GM15510 (cell line): ENCODE data around the gene NTM.

Experiments used
- POLR2A ChIP-seq: IDR thresholded peaks from 3 replicates; pipeline ENCODE4 v1.6.1; 2011; ENCODE audit warnings: borderline replicate concordance; ENCODE audit not compliant: insufficient read length; ENCODE audit errors: extremely low read depth

The NTM gene

DNA sequence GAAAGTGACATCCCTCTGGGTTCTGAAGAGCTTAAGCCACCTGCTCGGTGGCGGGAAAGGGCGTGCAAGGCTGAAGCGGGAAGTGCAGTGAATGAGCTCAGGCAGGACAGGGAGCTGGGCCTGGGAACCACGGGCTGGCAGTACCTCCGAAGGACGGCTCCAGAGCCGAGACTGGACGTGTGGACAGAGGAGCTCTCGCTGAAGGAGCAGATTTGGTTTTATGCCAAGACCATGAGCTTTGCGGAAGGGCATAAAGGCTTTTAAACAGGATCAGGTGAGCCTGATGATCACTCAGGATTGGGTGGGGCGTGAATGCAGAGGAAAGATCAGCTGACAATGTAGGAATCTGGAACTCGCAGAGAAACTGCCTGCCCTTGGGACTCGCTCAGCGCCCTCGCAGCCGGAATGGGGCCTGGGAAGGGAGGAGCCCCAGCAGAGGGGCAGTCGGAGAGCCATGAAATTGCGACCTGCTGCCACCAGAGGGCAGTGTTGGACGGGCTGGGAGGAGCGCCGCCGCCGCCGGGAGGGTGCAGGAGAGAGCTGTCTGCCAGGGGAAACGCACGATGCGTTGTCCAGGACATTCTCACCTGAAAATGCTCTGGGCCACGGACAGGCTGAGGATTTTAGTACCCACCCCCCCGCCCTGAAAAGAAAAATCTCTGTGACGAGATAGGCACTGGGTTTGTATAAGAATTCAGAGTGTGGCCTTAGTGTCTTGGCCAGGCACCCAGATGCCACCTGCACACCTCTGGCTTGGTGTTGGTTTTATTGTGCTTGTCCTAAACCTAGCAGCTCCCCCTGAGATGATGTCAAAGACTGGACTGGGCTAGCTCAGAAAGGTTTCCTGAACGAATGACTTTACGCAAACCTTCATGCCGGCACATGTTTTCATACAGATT is 324.4 kb downstream of the NTM start:
- TF ChIP-seq POLR2A, result no peak

DNA sequence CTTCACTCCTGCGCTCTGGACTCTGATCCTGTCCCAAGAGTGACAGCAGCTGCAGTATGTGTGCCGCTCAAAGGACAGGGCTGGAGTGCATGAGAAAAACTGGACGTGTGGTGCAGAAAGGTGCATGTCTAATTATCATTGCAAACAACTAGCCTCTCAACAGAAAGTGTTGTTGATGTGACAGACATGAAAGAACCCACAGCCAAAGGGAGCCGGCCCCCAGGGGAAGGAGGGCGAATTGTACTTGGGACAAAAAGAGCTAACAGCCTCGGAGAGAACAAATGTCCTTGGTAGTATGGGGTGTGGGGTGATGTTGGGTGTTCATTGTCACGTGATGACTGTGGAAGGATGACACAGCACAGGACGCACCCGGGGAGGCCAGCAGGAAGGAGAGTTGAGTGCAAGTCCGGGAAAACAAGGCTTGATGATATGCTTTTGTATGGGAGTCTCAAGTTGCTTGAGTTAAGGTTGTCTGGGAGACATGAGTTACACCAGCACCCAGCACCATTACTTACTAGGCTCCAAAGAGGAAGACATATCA is 325.5 kb downstream of the NTM start:
- TF ChIP-seq POLR2A, result no peak

DNA sequence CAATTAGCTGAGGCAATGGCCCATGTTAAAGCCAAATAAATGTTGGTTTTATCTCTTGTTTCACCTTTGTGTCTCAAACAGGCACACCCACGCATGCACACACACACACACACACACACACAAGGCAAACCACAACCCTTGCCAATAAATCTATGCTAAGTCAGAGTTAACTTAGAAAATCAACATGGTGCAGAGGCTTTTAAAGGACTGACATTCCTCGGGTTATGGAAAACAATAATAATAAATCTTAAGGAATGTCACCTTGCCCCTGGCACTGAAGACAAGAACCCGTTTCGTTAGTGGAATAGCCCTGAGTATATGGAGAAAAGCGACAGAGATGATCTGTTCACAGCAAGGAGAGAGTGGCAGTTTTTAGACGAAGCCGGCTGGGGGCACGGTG is 326.3 kb downstream of the NTM start:
- no peak for TF ChIP-seq POLR2A

DNA sequence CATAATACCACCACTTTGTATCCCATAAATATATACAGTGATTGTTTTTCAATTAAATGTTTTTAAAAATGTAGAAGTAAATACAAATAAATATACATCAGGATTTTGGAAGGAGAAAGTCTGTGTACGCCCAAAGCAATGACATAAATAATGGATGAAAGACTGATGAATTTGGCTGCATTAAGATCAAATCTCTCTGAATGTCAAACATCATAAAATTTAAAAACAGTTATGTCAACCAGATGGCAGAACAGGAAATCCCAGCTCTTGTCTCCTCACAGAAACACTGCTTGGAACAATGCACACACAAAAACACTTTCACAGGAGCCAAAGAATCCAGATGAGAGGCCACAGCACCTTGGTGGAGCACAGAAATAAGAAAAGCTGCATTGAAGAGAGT is 332.9 kb downstream of the NTM start:
- TF ChIP-seq POLR2A, result no peak

DNA sequence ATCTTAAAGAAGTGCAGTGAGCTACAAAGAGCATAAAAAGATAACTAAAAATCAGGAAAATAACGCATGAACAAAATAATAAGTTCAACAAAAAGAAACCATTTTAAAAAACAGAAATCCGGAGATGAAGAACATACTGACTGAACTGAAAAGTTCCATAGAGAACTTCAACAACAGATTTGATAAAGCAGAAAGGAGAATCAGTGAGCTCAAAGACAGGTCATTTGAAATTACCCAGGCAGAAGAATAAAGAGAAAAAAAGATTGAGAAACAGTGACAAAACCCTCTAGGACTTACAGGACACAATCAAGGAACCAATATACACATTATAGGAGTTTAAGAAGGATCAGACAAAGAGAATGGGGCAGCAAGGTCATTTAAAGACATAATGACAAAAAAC is 334.3 kb downstream of the NTM start:
- no peak for TF ChIP-seq POLR2A

DNA sequence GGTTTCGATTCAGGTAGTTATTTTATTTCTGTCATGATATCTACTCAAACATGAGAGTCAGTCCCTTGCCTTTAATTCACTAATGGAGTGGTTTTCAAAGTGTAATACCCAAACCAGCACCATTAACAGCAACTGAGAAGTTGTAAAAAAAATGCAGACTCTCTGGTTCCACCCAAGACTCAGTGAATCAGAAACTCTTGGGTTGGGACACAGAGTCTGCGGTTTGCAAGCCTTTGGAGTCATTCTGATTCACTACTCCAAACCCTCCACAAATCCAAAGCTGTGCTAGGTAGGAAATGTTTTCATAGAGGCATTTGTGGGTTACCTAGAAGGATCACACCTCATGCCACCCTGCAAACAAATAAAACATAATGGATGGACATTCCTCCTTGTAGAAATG is 340.1 kb downstream of the NTM start:
- TF ChIP-seq POLR2A, result no peak

DNA sequence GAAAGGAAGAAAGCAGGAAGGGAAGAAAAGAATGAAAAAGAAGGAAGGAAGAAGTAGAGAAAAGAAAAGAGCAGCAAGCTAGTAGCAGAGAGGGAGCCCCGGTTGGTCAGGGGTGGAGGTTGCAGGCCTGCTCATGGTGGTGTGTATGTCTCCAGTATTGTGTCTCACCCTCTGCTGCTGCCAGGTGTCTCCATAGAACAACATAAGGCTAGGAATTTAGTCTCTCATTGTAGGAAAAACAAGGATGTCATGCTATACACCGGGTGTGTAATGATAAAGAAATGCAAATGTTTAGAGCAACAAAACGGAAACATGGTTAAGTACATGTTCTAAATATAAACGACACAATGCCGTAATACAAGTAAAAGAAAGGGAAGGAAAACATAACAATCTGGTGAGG is 342.5 kb downstream of the NTM start:
- no peak for TF ChIP-seq POLR2A

DNA sequence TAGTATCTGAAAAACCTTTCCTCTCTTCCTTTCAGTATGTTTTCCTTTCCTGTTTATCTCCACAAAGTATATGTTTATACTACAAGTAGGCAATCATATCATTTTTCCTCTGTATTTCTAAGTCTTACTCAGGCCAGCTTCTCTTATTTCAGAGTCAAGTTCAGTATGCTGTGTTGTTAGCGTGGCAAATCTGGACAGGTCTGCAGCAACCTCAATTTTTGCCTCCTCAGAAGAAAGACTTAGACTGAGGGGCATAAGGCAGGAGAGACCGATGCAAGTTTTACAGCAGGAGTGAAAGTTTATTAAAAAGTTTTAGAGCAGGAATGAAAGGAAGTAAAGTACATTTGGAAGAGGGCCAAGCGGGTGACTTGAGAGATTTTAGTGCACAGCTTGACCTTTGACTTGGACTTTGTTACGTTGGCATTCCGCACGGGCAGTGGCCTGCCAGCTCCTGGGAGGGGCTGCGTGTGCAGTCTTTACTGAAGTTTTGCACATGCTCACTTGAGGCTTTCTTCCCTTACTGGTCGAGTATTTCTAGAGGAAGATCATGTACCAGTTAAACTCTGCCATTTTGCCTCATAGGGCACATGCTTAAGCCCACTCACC is 343.2 kb downstream of the NTM start:
- TF ChIP-seq POLR2A, result no peak

DNA sequence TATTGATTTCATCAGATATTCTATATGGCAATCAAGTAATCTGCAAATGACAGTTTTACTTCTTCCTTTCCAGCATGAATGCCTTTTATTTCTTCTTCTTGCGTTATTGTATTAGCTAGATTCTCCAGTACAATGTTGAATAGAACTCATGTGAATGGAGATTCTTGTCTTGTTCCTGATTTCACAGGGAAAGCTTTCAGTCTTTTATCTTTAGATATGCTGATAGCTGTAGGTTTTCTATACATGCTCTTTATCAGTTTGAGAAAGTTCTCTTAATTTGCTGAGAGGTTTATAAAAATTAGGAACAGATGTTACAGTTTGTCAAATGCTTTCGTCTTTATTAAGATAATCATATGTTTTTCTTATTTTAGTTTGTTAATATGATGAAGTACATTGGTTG is 347.2 kb downstream of the NTM start:
- no peak for TF ChIP-seq POLR2A

DNA sequence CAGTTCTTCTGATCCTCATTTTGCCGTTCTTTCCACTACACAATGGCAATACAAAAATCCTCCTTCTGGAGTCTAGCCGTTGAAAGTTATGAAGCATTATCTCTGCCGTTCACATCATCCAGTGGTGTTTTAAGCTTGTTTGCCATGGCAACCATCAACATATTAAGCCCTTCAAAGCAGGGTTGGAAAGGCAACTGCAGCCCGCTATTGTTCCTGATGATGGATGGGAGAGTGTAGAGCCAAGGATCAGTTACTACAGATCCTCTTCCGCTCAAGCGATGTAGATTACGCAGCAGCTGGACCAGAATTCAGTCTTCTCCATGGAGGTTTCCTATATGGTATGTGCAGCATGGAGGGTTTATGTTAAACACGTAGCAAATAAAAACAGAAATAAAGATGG is 352.7 kb downstream of the NTM start:
- no peak for TF ChIP-seq POLR2A

DNA sequence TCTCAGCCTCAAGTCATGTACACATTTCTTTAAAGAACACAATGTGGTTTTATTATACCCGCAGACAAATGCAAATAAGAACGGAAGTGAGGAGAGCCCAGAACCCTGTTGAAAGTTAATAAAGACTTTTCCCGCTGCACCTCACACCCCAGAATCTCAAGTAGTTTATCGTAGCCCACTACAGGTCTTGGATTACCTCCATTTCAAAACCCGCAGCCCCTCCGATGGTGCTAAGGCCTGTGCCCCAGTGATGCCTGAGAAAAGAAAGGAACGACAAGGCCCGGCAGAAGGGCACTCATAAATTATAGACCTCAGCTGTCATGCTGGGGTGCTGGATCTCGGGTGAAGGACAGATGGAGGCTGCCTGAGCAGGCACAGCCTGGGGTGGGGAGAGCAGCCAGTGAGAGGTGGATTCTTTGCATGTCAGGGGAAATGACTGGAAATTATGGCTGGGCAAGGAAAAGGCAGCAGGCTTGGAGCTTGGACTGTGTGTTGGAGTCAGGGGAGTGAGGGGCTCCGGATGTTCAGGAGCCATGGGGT is 354.1 kb downstream of the NTM start:
- TF ChIP-seq POLR2A, result no peak

DNA sequence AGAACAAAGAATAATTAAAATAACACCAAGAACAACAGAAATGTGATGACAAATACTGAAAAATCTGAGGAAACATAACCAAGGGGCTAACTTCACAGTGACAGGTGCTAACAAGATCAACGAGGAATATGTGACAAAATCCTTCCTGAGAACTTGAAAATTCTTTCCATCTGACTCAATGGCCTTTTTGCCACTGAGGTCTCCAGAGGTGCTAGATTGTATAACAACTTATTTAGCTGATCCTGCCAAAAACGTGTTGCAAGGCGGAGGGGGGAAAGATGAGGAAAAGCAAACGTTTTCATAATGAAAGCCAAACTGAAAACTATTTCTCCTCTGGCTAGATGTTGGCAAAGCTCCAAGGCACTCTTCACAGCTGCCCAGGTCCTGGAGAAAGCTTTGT is 364.5 kb downstream of the NTM start:
- no peak for TF ChIP-seq POLR2A

DNA sequence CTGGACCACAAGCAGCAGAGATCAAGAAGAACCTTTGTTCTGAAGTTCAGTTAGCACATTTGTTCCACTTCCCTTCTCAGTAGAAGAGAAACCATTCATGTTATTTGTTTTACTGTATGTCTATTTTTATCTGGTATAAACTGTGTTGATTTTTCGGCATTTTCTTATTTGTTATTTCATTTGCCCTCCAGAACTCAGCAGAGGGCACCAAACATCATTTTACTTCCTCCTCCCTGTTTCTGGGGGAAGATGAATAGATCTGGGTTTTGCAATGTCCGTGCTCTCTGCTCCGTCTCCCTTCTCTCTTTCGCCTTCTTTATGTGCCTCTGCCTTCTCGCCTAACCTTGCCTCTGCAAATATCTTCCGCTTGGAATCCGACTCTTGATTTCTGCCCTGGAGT is 366.9 kb downstream of the NTM start:
- TF ChIP-seq POLR2A, result no peak

DNA sequence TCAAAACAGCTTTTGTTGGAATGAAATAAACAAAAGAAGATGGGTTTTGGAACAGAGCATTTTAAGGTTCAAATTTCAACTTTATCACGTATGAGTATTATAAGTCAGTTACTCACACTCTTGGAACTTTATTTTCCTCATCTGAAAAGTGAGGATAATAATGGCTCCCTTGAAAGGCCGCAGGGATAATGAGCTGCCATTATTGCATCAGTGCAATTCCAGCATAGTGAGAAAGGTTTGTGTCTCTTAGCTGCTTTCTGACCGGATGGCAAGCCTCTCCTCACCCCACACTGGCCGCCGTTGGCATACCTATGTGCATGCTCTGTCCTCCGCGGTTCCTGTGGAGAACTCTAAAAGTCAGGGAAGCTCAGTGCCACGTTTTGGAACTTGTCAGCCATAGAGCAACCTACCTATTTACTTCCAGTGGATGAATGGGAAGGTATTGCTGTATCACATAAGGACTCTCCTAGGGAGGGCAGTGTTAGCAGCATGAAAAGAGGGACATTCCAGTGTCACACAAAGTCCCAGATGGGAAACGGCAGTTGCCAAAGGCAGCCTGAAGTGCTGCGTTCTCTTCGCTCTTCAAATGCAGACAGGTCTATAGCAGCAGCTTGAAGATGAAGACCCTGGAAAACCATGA is 368.9 kb downstream of the NTM start:
- TF ChIP-seq POLR2A, result no peak

DNA sequence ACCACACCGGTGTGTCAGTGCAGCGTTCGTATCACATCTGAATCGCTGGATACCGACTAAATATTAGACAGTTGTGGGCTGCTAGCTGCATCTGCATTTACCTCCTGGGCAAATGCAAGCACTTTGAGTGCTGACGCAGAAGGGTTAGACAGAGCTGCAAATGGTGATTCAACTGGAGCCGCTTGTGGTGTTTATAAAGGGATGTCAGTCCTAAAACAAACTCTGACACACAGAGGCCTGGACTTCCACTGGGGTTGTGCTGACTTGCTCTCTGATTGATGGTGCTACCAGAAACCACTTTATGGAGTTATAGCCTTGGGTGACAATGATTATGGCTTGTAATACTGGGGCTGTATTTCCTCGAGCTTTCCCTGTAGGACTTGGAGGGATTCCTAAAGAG is 374.4 kb downstream of the NTM start:
- no peak for TF ChIP-seq POLR2A

DNA sequence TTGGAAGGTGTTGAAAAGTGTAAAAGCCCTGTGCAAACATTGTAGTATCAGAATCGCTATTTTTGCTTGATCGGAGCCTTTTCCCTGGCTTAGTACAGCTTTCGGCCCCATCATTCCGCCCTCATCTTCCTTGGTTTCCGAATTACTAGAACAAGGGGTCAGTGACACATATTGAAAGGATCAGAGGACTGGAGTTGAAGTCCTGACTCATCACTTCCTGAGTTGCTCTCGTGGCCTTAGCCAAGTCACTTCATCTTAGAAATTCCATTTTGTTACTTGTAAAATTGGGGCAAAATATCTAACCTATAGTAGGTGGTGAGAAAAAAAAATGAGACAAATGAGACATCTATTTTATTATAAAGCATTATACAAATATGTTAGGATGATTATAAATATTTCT is 375.0 kb downstream of the NTM start:
- TF ChIP-seq POLR2A, result no peak

DNA sequence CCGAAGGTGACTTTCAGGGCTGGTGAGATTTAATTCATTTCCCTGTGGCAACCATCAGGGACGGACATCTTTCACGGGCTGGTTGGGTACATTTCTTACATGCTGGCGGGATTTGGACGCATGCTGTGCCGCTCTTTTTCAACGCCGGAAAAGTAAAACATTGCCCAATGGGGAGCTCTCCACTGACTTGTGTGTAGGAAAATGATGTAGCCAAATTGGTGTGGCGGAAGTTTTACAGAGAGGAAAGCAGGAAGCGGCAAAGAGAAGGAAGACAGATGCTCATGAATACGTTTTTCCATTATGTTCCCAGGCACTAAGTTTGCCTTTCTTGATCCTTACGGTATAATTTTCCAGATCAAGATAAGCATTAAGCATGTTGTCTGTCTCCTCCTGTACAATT is 375.8 kb downstream of the NTM start:
- no peak for TF ChIP-seq POLR2A
